Measurements from ENCODE around the gene MICAL3. TPM values are rescaled to one million over a fixed set of nuclear protein-coding genes. Genes with fewer than 3 reads are reported as not detected.

Gene MICAL3
- total and polyA plus RNA-seq, 2 donors = 2.7 to 4.0 TPM

DNA sequence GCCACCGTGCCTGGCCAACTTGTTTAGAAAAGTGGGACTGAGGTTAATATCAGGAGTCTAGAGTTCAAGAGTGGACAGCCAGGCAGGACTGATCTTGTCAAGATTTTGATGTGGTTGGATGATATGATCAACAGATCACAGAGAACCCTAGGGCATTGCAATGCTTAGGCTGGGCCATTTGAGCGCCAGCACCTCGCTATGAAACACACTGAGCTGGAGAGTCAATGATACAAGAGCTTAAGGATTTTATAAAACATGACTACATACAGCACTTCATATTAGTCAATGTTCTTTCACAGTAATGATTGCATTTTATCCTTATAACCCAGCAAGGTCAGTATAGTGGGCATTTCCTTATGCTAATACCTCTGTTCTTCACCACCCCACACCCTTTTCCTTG, 38.1 kb upstream of the MICAL3 start:
- Histone ChIP-seq H3K27ac (ENCODE audit: low read depth in 1 of 2, low read length in 1 of 2) (no peak overlapping the region), H3K36me3 (ENCODE audit: control insufficient read depth in 2 of 2, insufficient read depth in 2 of 2, low read length in 1 of 2) (no peaks in the 10 kb centered on the region), H3K4me3 (ENCODE audit: low read length in 2 of 2) (no peak overlapping the region), H3K27me3 (ENCODE audit: control insufficient read depth in 2 of 2, insufficient read depth in 1 of 2, low read length in 1 of 2) (peaks cover 0 to 7% of the 10 kb centered on the region in 2 donors), H3K9me3 (ENCODE audit: control insufficient read depth in 2 of 2, insufficient read depth in 1 of 2, low read length in 1 of 2) (no peaks in the 10 kb centered on the region), H3K4me1 (ENCODE audit: control insufficient read depth in 2 of 2, insufficient read depth in 2 of 2, low read length in 2 of 2) (peaks cover 0 to 10% of the 10 kb centered on the region in 2 donors)
- WGBS = 97% methylated on average over 3 of the region's 3 CpGs
- no peak for DNase-seq (ENCODE audit: low read depth in 6 of 9, low spot score in 9 of 9)

- 93% methylated on average over 13 of the region's 13 CpGs for WGBS
- no peaks in the 10 kb centered on the region for H3K9me3 ChIP-seq (ENCODE audit: control insufficient read depth in 2 of 2, insufficient read depth in 1 of 2, low read length in 1 of 2)
- H3K4me3 ChIP-seq (ENCODE audit: low read length in 2 of 2) = no peak overlapping the region
- peaks cover 0 to 5% of the 10 kb centered on the region in 2 donors for H3K27me3 ChIP-seq (ENCODE audit: control insufficient read depth in 2 of 2, insufficient read depth in 1 of 2, low read length in 1 of 2)
- no peak overlapping the region for H3K27ac ChIP-seq (ENCODE audit: low read depth in 1 of 2, low read length in 1 of 2)
- no peaks in the 10 kb centered on the region for H3K36me3 ChIP-seq (ENCODE audit: control insufficient read depth in 2 of 2, insufficient read depth in 2 of 2, low read length in 1 of 2)
- DNase-seq (ENCODE audit: low read depth in 6 of 9, low spot score in 9 of 9) = no peak
- H3K4me1 ChIP-seq (ENCODE audit: control insufficient read depth in 2 of 2, insufficient read depth in 2 of 2, low read length in 2 of 2) = peaks cover 0 to under 1% of the 10 kb centered on the region in 2 donors
Measured at GRCh38 chr22:18060646-18061620, 36.6 kb upstream of the MICAL3 start.

GRCh38 chr22:18059991-18060390, 35.6 kb upstream of the MICAL3 start:
- WGBS = 92% methylated on average over 5 of the region's 5 CpGs
- H3K4me1 ChIP-seq (ENCODE audit: control insufficient read depth in 2 of 2, insufficient read depth in 2 of 2, low read length in 2 of 2) = no peaks in the 10 kb centered on the region
- peaks cover 0 to 2% of the 10 kb centered on the region in 2 donors for H3K27me3 ChIP-seq (ENCODE audit: control insufficient read depth in 2 of 2, insufficient read depth in 1 of 2, low read length in 1 of 2)
- H3K27ac ChIP-seq (ENCODE audit: low read depth in 1 of 2, low read length in 1 of 2) = no peak overlapping the region
- H3K4me3 ChIP-seq (ENCODE audit: low read length in 2 of 2) = no peak overlapping the region
- no peaks in the 10 kb centered on the region for H3K36me3 ChIP-seq (ENCODE audit: control insufficient read depth in 2 of 2, insufficient read depth in 2 of 2, low read length in 1 of 2)
- no peak for DNase-seq (ENCODE audit: low read depth in 6 of 9, low spot score in 9 of 9)
- no peaks in the 10 kb centered on the region for H3K9me3 ChIP-seq (ENCODE audit: control insufficient read depth in 2 of 2, insufficient read depth in 1 of 2, low read length in 1 of 2)

- H3K27me3 ChIP-seq (ENCODE audit: control insufficient read depth in 2 of 2, insufficient read depth in 1 of 2, low read length in 1 of 2) = peaks cover 0 to 2% of the 10 kb centered on the region in 2 donors
- no peak overlapping the region for H3K4me3 ChIP-seq (ENCODE audit: low read length in 2 of 2)
- no peaks in the 10 kb centered on the region for H3K9me3 ChIP-seq (ENCODE audit: control insufficient read depth in 2 of 2, insufficient read depth in 1 of 2, low read length in 1 of 2)
- H3K27ac ChIP-seq (ENCODE audit: low read depth in 1 of 2, low read length in 1 of 2) = no peak overlapping the region
- H3K36me3 ChIP-seq (ENCODE audit: control insufficient read depth in 2 of 2, insufficient read depth in 2 of 2, low read length in 1 of 2) = no peaks in the 10 kb centered on the region
- no peaks in the 10 kb centered on the region for H3K4me1 ChIP-seq (ENCODE audit: control insufficient read depth in 2 of 2, insufficient read depth in 2 of 2, low read length in 2 of 2)
- no peak for DNase-seq (ENCODE audit: low read depth in 6 of 9, low spot score in 9 of 9)
- 98% methylated on average over 3 of the region's 3 CpGs for WGBS
Measured at GRCh38 chr22:18059473-18059872, 35.1 kb upstream of the MICAL3 start.

DNA sequence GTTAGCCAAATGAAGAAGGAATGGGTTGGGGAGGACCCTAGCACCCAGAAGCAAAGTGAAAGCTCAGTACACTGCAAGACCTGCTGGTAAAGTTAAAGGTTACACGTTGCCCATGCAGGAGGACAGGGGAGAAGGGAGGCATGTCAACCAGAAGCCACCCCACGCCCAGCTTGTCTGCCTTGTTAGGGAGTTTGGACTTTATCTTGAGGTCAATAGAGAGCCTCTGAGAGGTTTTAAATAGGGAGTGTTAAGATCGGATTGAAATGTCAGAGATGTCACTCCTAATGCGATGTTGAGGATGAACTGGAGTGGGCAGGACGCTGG, 34.7 kb upstream of the MICAL3 start:
- Histone ChIP-seq H3K27me3 (ENCODE audit: control insufficient read depth in 2 of 2, insufficient read depth in 1 of 2, low read length in 1 of 2) (peaks cover 0 to 2% of the 10 kb centered on the region in 2 donors), H3K4me1 (ENCODE audit: control insufficient read depth in 2 of 2, insufficient read depth in 2 of 2, low read length in 2 of 2) (no peaks in the 10 kb centered on the region), H3K4me3 (ENCODE audit: low read length in 2 of 2) (no peak overlapping the region), H3K36me3 (ENCODE audit: control insufficient read depth in 2 of 2, insufficient read depth in 2 of 2, low read length in 1 of 2) (no peaks in the 10 kb centered on the region), H3K27ac (ENCODE audit: low read depth in 1 of 2, low read length in 1 of 2) (no peak overlapping the region), H3K9me3 (ENCODE audit: control insufficient read depth in 2 of 2, insufficient read depth in 1 of 2, low read length in 1 of 2) (no peaks in the 10 kb centered on the region)
- 92% methylated on average over 5 of the region's 5 CpGs for WGBS
- no peak for DNase-seq (ENCODE audit: low read depth in 6 of 9, low spot score in 9 of 9)

- no peaks in the 10 kb centered on the region for H3K4me1 ChIP-seq (ENCODE audit: control insufficient read depth in 2 of 2, insufficient read depth in 2 of 2, low read length in 2 of 2)
- DNase-seq (ENCODE audit: low read depth in 6 of 9, low spot score in 9 of 9) = no peak
- no peak overlapping the region for H3K27ac ChIP-seq (ENCODE audit: low read depth in 1 of 2, low read length in 1 of 2)
Measured at GRCh38 chr22:18058371-18059093, 34.2 kb upstream of the MICAL3 start.

GRCh38 chr22:18057568-18058209, 33.3 kb upstream of the MICAL3 start:
- Histone ChIP-seq H3K27ac (ENCODE audit: low read depth in 1 of 2, low read length in 1 of 2) (no peak overlapping the region), H3K4me1 (ENCODE audit: control insufficient read depth in 2 of 2, insufficient read depth in 2 of 2, low read length in 2 of 2) (no peaks in the 10 kb centered on the region), H3K36me3 (ENCODE audit: control insufficient read depth in 2 of 2, insufficient read depth in 2 of 2, low read length in 1 of 2) (no peaks in the 10 kb centered on the region), H3K4me3 (ENCODE audit: low read length in 2 of 2) (no peak overlapping the region), H3K27me3 (ENCODE audit: control insufficient read depth in 2 of 2, insufficient read depth in 1 of 2, low read length in 1 of 2) (peaks cover 0 to 2% of the 10 kb centered on the region in 2 donors), H3K9me3 (ENCODE audit: control insufficient read depth in 2 of 2, insufficient read depth in 1 of 2, low read length in 1 of 2) (no peaks in the 10 kb centered on the region)
- WGBS = 91% methylated on average over 4 of the region's 4 CpGs
- no peak for DNase-seq (ENCODE audit: low read depth in 6 of 9, low spot score in 9 of 9)

More at GRCh38 chr22:18058371-18059093, 34.2 kb upstream of the MICAL3 start:
- Histone ChIP-seq H3K36me3 (ENCODE audit: control insufficient read depth in 2 of 2, insufficient read depth in 2 of 2, low read length in 1 of 2) (no peaks in the 10 kb centered on the region), H3K9me3 (ENCODE audit: control insufficient read depth in 2 of 2, insufficient read depth in 1 of 2, low read length in 1 of 2) (no peaks in the 10 kb centered on the region), H3K27me3 (ENCODE audit: control insufficient read depth in 2 of 2, insufficient read depth in 1 of 2, low read length in 1 of 2) (peaks cover 0 to 2% of the 10 kb centered on the region in 2 donors), H3K4me3 (ENCODE audit: low read length in 2 of 2) (no peak overlapping the region)
- WGBS = 95% methylated on average over 7 of the region's 7 CpGs

- no peaks in the 10 kb centered on the region for H3K36me3 ChIP-seq (ENCODE audit: control insufficient read depth in 2 of 2, insufficient read depth in 2 of 2, low read length in 1 of 2)
- H3K4me3 ChIP-seq (ENCODE audit: low read length in 2 of 2) = no peak overlapping the region
- H3K4me1 ChIP-seq (ENCODE audit: control insufficient read depth in 2 of 2, insufficient read depth in 2 of 2, low read length in 2 of 2) = no peaks in the 10 kb centered on the region
- DNase-seq (ENCODE audit: low read depth in 6 of 9, low spot score in 9 of 9) = no peak
- 90% methylated on average over 10 of the region's 10 CpGs for WGBS
- peaks cover 0 to 2% of the 10 kb centered on the region in 2 donors for H3K27me3 ChIP-seq (ENCODE audit: control insufficient read depth in 2 of 2, insufficient read depth in 1 of 2, low read length in 1 of 2)
- H3K9me3 ChIP-seq (ENCODE audit: control insufficient read depth in 2 of 2, insufficient read depth in 1 of 2, low read length in 1 of 2) = no peaks in the 10 kb centered on the region
- H3K27ac ChIP-seq (ENCODE audit: low read depth in 1 of 2, low read length in 1 of 2) = no peak overlapping the region
Measured at GRCh38 chr22:18056807-18057474, 32.6 kb upstream of the MICAL3 start.
